PC-9 (cell line): ENCODE results near the gene H6PD. TPM values are rescaled to one million over a fixed set of nuclear protein-coding genes. Genes with fewer than 3 reads are reported as not detected.

Experiments used
- BruUV-seq: library from RNA; stranded (reverse); fragments of 400-500 nt; replicated peaks from 2 replicates; lab custom pipeline; 2021; lab: Mats Ljungman, UMichigan
- CTCF ChIA-PET: fragments of 300-600 bp; sonication (Branson Sonifier 250); formaldehyde crosslinking; loops from one replicate; lab custom pipeline; 2022; ENCODE audit warnings: antibody characterized with exemption; lab: Charles Lee
- POLR2A ChIA-PET: fragments of 300-600 bp; sonication (Branson Sonifier 250); formaldehyde crosslinking; loops from one replicate; lab custom pipeline; 2022; ENCODE audit warnings: antibody characterized with exemption; ENCODE audit not compliant: unreplicated experiment; lab: Charles Lee
- DNase-seq, 2 experiments: peaks; one replicate each; pipeline versions ENCODE4 v3.0.0 to v3.0.0-alpha.2; 2015 to 2022; ENCODE audit warnings: mixed read lengths in 1 of 2
- H2AFZ ChIP-seq: fragments of 200-600 bp; sonication (generic); 2 replicates; pipeline ENCODE4 v1.8.1; 2017; ENCODE audit warnings: antibody characterized with exemption
- H3F3A ChIP-seq: fragments of 200-600 bp; sonication (generic); 2 replicates; pipeline ENCODE4 v1.8.1; 2017; ENCODE audit warnings: antibody characterized with exemption, mild to moderate bottlenecking, low read depth; ENCODE audit not compliant: insufficient read depth
- H3K27ac ChIP-seq: fragments of 200-600 bp; sonication (generic); 2 replicates; pipeline ENCODE4 v1.6.1; 2016; ENCODE audit warnings: mixed run types
- H3K27me3 ChIP-seq: fragments of 200-600 bp; sonication (generic); 2 replicates; pipeline ENCODE4 v1.6.1; 2016; ENCODE audit warnings: low read depth, mixed run types; ENCODE audit not compliant: insufficient read depth
- H3K36me3 ChIP-seq: fragments of 200-600 bp; sonication (generic); 2 replicates; pipeline ENCODE4 v1.6.1; 2016; ENCODE audit warnings: low read depth, mixed run types
- H3K4me1 ChIP-seq: fragments of 200-600 bp; sonication (generic); replicated peaks from 2 replicates; pipeline ENCODE4 v1.6.1; 2016; ENCODE audit warnings: mixed run types; ENCODE audit not compliant: insufficient read depth
- H3K4me2 ChIP-seq: fragments of 200-600 bp; sonication (generic); 2 replicates; pipeline ENCODE4 v1.6.1; 2017; ENCODE audit warnings: mixed run types
- H3K4me3 ChIP-seq: fragments of 200-600 bp; sonication (generic); 2 replicates; pipeline ENCODE4 v1.6.1; 2016; ENCODE audit warnings: mixed run types
- H3K79me2 ChIP-seq: fragments of 200-600 bp; sonication (generic); 2 replicates; pipeline ENCODE4 v1.6.1; 2017; ENCODE audit warnings: low read depth, mixed run types
- H3K9me2 ChIP-seq: fragments of 200-600 bp; sonication (generic); 2 replicates; pipeline ENCODE4 v1.8.1; 2017; ENCODE audit warnings: mild to moderate bottlenecking; ENCODE audit not compliant: insufficient read depth
- H3K9me3 ChIP-seq: fragments of 200-600 bp; sonication (generic); 2 replicates; pipeline ENCODE4 v1.8.1; 2016; ENCODE audit warnings: low read depth; ENCODE audit not compliant: insufficient read depth
- H4K20me1 ChIP-seq: fragments of 200-600 bp; sonication (generic); 2 replicates; pipeline ENCODE4 v1.8.1; 2017; ENCODE audit not compliant: insufficient read depth
- CTCF ChIP-seq: fragments of 200-600 bp; sonication (generic); conservative IDR thresholded peaks from 2 replicates; pipeline ENCODE4 v1.6.1; 2017; ENCODE audit warnings: mixed run types, antibody characterized with exemption, mild to moderate bottlenecking, moderate library complexity
- EZH2 ChIP-seq: fragments of 200-600 bp; sonication (generic); IDR thresholded peaks from 2 replicates; pipeline ENCODE4 v1.8.0; 2017; ENCODE audit warnings: antibody characterized with exemption, low read depth
- intact Hi-C: fragments of 100-400 bp; cut with micrococcal nuclease; formaldehyde crosslinking; loops from one replicate; pipeline ENCODE4 v1.10.0; 2022; ENCODE audit not compliant: unreplicated experiment
- total RNA-seq: library from RNA; stranded (reverse); gene quantifications from 2 replicates; pipeline ENCODE4 v1.2.3, GENCODE V29; 2021

Gene H6PD
- total RNA-seq, 1 experiment from 2014 or later: 31.1 TPM

DNA sequence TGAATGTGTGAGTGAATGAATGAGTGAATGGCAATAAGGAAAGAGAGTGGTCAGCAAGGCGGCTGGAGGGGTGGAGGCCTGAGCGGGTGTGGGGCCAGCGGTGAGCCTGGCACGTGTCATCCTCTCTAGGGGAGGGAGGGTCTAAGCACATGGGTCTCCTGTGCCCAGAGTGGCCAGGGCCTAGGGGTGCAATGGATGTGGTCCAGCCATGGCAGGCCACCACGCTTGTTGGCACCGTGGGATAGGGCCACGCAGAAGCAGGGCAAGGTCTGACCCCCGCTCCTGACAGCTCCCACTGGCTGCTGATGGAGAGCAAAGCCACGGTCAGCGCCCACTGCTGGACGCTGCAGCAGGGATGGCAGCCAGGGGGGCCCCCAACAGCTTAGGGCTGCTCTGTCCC lies 38.6 kb downstream of the H6PD start:
- no peak overlapping the region for H3K4me3 ChIP-seq
- H3K4me1 ChIP-seq: peaks cover 22% of the 10 kb centered on the region

GRCh38 chr1:9275161-9275560 lies 40.6 kb downstream of the H6PD start:
- intact Hi-C loops: no loop called here
- peaks cover 22% of the 10 kb centered on the region for H3K4me1 ChIP-seq
- DNase-seq: no peak
- no peaks in the 10 kb centered on the region for H3K9me3 ChIP-seq
- no peak overlapping the region for H3K27ac ChIP-seq
- no peaks in the 10 kb centered on the region for H4K20me1 ChIP-seq
- POLR2A ChIA-PET: interaction anchor here (0.6 kb wide), 1 partner anchor 104 kb away, joined by 11 read pairs; no protein-coding TSS in a partner anchor
- no peak overlapping the region for H3K4me3 ChIP-seq
- H3F3A ChIP-seq: no peaks in the 10 kb centered on the region; the same call in 1 of the 2 replicates
- H3K36me3 ChIP-seq: no peaks in the 10 kb centered on the region
- no peaks in the 10 kb centered on the region for H3K27me3 ChIP-seq
- no TSS peak for BruUV-seq
- H3K79me2 ChIP-seq: no peaks in the 10 kb centered on the region
- no peak for TF ChIP-seq EZH2
- TF ChIP-seq CTCF: no peak
- no peaks in the 10 kb centered on the region for H3K9me2 ChIP-seq
- H3K4me2 ChIP-seq: peak overlapping the region; percentile 45
- H2AFZ ChIP-seq: no peak overlapping the region
- CTCF ChIA-PET: interaction anchor here (0.5 to 0.8 kb wide), 3 partner anchors 145 to 217 kb away, joined by 3 read pairs; no protein-coding TSS in a partner anchor

More for the DNA sequence above, 38.6 kb downstream of the H6PD start:
- intact Hi-C loops: no loop called here
- ChIA-PET CTCF (interaction anchor here (0.6 kb wide), 2 partner anchors 114 to 429 kb away, joined by 3 to 7 read pairs; no protein-coding TSS in a partner anchor), POLR2A (no interaction called here)
- no peaks in the 10 kb centered on the region for H3K9me2 ChIP-seq
- H3K27me3 ChIP-seq: no peaks in the 10 kb centered on the region
- TF ChIP-seq CTCF (no peak), EZH2 (no peak)
- no peaks in the 10 kb centered on the region for H3K36me3 ChIP-seq
- no peak overlapping the region for H2AFZ ChIP-seq
- no peak for DNase-seq
- no TSS peak for BruUV-seq
- H3F3A ChIP-seq: no peaks in the 10 kb centered on the region; the same call in 1 of the 2 replicates
- H3K4me2 ChIP-seq: no peak overlapping the region
- no peak overlapping the region for H3K27ac ChIP-seq
- no peaks in the 10 kb centered on the region for H4K20me1 ChIP-seq
- no peaks in the 10 kb centered on the region for H3K79me2 ChIP-seq
- no peaks in the 10 kb centered on the region for H3K9me3 ChIP-seq

- CTCF ChIA-PET: interaction anchor here (0.5 to 0.8 kb wide), 3 partner anchors 145 to 216 kb away, joined by 3 read pairs; no protein-coding TSS in a partner anchor
- intact Hi-C loops: no loop called here
- Histone ChIP-seq H3K36me3 (no peaks in the 10 kb centered on the region), H3F3A (no peaks in the 10 kb centered on the region; the same call in 1 of the 2 replicates), H3K4me2 (peak overlapping the region; percentile 45), H3K4me1 (peaks cover 19% of the 10 kb centered on the region), H2AFZ (no peak overlapping the region), H3K27me3 (no peaks in the 10 kb centered on the region), H3K4me3 (no peak overlapping the region), H3K9me3 (no peaks in the 10 kb centered on the region), H3K9me2 (no peaks in the 10 kb centered on the region), H3K27ac (no peak overlapping the region), H4K20me1 (no peaks in the 10 kb centered on the region), H3K79me2 (no peaks in the 10 kb centered on the region)
- TF ChIP-seq EZH2: no peak
- TF ChIP-seq CTCF: no peak
- no TSS peak for BruUV-seq
- peak; percentile 79 to 85 for DNase-seq
- POLR2A ChIA-PET: interaction anchor here (0.6 kb wide), 2 partner anchors 104 to 359 kb away, joined by 5 to 11 read pairs; no protein-coding TSS in a partner anchor
Observed at GRCh38 chr1:9275567-9276034, 41.0 kb downstream of the H6PD start.
